WI38 (cell line): Measurements from ENCODE around the gene TOGARAM2.

Source experiments
- H3K4me3 ChIP-seq: 2 replicates; pipeline ENCODE4 v1.5.1; 2011; ENCODE audit warnings: low read depth, mild to moderate bottlenecking, control low read depth, low read length
- TF ChIP-seq, protein P1 (sequence below): IDR thresholded peaks from 2 replicates; pipeline ENCODE4 v1.5.1; 2012; ENCODE audit warnings: low read depth, mild to moderate bottlenecking, control low read depth, low read length

The TOGARAM2 gene

DNA sequence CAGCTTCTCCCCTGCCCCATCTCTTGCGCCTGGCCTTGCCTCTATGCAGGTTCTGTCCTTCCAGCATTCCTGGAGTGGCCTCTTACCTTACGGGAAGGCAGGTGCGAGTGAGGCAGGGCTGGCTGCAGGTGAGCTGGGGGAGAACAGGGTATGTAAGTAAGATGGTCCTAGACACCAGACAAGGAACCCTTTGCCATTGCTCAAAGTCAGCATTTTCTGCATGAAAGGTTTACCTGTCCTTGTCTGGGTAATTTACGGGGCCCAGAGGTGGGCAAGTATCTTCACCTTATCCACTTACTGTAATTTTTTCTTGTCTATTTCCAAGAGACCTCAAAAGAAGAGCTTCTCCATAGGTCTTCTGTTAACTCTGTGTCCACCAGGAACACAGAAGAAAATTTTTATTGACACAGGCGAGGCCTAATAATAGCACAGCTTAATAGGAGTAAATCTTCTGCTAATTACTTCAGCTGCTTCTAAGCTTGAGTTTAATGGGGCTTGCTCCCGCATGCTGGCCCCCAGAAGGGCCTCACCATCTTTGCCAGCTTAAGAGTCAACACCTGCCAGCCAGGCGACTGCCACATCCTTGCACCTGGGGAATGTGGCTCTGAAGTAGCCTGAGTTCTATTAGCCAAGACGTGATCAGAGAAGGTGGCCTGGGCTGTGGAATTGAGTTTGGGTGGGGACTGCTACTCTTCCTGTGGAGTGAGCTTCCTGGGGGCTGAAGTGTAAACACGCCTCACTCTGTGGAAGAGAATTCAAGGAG, 66.2 kb downstream of the TOGARAM2 start:
- H3K4me3 ChIP-seq, result no peak overlapping the region
- TF ChIP-seq, protein P1, sequence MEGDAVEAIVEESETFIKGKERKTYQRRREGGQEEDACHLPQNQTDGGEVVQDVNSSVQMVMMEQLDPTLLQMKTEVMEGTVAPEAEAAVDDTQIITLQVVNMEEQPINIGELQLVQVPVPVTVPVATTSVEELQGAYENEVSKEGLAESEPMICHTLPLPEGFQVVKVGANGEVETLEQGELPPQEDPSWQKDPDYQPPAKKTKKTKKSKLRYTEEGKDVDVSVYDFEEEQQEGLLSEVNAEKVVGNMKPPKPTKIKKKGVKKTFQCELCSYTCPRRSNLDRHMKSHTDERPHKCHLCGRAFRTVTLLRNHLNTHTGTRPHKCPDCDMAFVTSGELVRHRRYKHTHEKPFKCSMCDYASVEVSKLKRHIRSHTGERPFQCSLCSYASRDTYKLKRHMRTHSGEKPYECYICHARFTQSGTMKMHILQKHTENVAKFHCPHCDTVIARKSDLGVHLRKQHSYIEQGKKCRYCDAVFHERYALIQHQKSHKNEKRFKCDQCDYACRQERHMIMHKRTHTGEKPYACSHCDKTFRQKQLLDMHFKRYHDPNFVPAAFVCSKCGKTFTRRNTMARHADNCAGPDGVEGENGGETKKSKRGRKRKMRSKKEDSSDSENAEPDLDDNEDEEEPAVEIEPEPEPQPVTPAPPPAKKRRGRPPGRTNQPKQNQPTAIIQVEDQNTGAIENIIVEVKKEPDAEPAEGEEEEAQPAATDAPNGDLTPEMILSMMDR, result no peak

DNA sequence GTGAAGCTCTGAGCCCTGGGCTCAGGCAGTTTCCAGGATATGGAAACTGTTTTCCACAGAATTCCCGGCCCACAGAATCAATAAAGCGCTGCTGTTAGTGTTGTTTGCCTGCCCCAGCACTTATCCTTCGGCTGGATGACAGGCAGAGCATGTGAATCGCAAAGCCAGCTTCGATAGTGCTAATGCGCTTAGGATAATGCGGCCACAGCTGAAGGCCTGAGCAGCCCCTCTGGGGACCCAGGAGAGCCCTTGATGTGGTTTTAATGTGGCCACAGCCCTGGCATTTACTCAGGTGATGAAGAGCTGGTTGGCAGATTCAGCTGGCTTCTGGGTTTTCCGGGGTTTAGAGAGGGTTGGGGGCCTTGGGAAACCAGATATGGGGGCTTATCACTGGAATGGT, 69.5 kb downstream of the TOGARAM2 start:
- TF ChIP-seq, protein P1, result no peak

DNA sequence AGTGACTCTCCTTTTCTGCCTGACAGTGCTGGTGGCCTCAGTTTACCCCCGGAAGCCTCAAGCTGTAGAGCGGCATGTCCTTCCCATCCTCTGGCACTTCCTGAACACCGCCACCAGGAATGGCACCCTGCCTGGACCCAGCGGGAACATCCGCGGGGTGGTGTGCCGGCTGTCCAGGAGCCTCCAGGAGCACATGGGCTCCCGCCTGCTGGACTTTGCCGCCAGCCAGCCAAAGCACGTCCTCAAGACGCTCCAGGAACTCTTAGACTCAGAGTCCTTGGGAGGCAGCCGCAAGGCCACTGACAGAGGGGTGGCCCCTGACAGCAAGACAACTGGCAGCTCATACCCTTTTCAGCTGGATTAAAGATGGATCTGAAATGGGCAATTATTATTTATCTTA, 70.6 kb downstream of the TOGARAM2 start:
- TF ChIP-seq, protein P1, result no peak
- no peak overlapping the region for H3K4me3 ChIP-seq

More for the DNA sequence above, 69.5 kb downstream of the TOGARAM2 start:
- no peak overlapping the region for H3K4me3 ChIP-seq

DNA sequence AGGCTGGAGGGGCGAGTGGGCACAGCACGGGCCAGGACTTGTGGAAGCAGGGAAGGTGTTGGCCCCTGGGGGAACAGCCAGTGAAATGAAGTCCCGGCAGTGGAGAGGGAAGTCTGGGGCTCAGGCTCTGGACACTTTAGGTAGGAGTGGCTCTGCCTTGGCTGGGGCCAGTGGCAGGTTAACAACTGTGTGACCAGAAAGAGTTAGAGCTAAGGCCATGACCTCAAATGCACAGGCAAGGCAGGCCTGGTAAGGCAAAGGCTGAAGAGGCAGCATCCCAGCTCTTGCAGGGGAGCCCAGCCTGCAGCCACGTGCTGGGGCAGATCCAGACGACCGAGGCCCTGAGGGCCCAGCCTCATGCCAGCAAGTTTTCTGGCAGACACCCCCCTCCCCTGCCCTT, 71.7 kb downstream of the TOGARAM2 start:
- TF ChIP-seq, protein P1, result no peak
- H3K4me3 ChIP-seq, result no peak overlapping the region

DNA sequence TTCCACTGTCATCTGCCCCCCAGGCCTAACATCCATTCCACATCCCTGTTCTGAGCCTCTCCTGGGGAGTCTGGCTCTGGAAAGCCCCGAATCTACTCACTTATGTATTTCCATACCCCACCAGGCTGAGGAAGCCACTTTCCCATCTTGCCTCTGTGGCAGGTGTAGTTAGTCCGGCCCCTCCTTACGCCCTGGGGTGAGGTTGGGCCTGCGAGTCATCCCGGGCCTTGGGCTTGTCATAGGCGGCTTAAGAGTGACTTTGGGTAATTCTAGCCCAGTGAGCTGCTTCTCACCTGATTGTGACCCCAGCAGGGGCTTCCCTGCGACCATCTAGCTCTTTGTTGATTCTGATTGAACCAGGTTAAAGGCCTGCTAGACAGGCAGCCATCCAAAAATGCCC, 72.1 kb downstream of the TOGARAM2 start:
- TF ChIP-seq, protein P1, result no peak
- H3K4me3 ChIP-seq, result no peak overlapping the region

DNA sequence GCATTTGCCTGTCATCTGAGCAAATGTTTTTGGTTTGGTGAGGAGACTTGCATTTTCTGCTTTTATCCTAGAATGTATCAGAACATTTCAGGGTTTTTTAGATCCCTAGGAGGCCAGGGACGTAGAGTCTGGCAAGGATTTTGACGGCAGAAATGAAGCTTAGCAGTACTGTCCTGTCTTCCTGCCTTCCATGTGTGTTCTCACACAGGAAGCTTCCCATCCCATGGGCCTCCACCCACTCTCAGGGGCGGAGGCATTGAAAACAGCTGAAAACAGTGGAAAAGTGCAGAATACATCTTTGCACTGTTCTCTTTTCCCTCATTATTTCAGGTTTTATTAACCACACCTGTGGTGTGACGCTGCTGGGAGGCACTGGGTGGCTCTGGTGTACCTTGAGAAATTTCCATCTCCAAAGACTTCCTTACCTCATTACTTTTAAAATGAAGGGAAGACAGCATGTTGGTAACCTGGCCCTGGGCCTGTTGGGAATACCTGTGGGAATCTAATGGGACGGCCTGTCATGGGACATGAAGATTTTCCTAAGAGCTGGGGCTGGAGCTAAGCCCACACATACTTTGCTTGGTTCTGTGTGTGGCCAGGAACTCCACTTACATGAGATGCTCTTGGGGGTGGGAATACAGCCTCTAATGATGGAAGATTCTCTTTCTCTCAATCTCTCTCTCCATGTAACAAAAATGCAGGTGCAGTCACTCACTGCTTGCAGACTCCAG, 72.7 kb downstream of the TOGARAM2 start:
- TF ChIP-seq, protein P1, result no peak
- no peak overlapping the region for H3K4me3 ChIP-seq

DNA sequence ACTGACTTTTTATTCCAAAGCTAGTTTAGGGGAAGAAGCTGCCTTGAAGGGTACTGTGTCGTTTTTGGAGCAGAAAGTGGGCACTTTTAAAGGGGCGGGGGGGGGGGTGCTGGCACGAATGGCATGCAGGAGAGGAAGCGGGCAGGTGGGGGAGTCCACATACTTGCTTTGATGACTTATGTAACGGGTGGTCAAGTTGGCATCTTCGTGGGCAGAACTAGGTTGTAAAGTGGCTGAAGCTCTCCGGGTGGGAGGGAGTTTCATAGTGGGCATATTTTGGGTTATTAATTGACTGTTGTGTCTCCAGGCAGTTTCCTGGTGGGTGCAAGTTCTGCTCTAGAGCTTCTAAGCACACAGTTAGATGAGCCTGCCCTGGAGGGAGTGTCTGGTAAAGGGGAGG, 73.3 kb downstream of the TOGARAM2 start:
- TF ChIP-seq, protein P1, result no peak
- H3K4me3 ChIP-seq, result no peak overlapping the region
